Pancreas (tissue), 10 donors: Measurements from ENCODE around the gene SLC7A6. TPM values are rescaled to one million over a fixed set of nuclear protein-coding genes. Genes with fewer than 3 reads are reported as not detected.

ENCODE experiments used
- ATAC-seq, 4 donors: fragments of 200-7000 bp; cut with Tn5 transposase; one replicate each; pipeline versions ENCODE4 v1.8.0 to v1.9.1; 2020; ENCODE audit warnings: mild to moderate bottlenecking in 4 of 4, moderate library complexity in 4 of 4
- DNase-seq, 6 donors: peaks; one replicate each; pipeline ENCODE4 v3.0.0-alpha.2; 2020
- FAIRE-seq: peaks from 2 replicates; lab custom pipeline; 2012; peaks lifted over from hg19 to GRCh38; lab: Jason Lieb, UNC
- H3K27ac ChIP-seq, 4 donors: fragments of 200-600 bp; sonication (generic); 1 replicate in 3 of 4; 2 replicates in 1 of 4; pipeline versions ENCODE4 v1.5.0 to v1.8.0; 2020
- H3K27me3 ChIP-seq, 4 donors: fragments of 200-600 bp; one replicate each; pipeline ENCODE4 v1.8.0; 2021
- H3K36me3 ChIP-seq, 3 donors: fragments of 200-600 bp; sonication (generic) in 1 of 3; one replicate each; pipeline versions ENCODE4 v1.5.0 to v1.8.0; 2020 to 2021
- H3K4me1 ChIP-seq, 3 donors: fragments of 200-600 bp; one replicate each; pipeline ENCODE4 v1.8.0; 2021
- H3K4me3 ChIP-seq, 4 donors: fragments of 200-600 bp; sonication (generic) in 2 of 4; one replicate each; pipeline versions ENCODE4 v1.5.0 to v1.8.0; 2020 to 2021
- H3K9me3 ChIP-seq, 4 donors: fragments of 200-600 bp; one replicate each; pipeline ENCODE4 v1.8.0; 2021
- WGBS, 2 donors: extraction: QIAGEN DNeasy Blood & Tissue Kit; methylation state at CpG; one replicate each; pipeline ENCODE4 v1.1.7; 2013; 5-methylcytosine and 5-hydroxymethylcytosine counted together
- intact Hi-C, 3 donors: fragments of 100-400 bp; cut with DNase I; formaldehyde crosslinking; loops; one replicate each; pipeline versions ENCODE4 v1.11.1 to v1.14.2; 2022
- microRNA-seq, 2 donors: library from miRNA; unstranded; fragments of <30 nt; microRNA quantifications; one replicate each; pipeline versions ENCODE4 to v1.1.0, GENCODE V29; 2019 to 2020
- polyA plus RNA-seq, 2 donors: library from polyadenylated mRNA; stranded (reverse); fragments of 200-250 nt; gene quantifications; one replicate each; pipeline ENCODE4 v1.2.3, GENCODE V29; 2013
- total RNA-seq, 6 donors: library from RNA; stranded (reverse); fragmentation: NEBNext Ultra II Directional in 4 of 6; extraction: Animal tissue kit (Norgen Biotek cat#: 25700) in 4 of 6; gene quantifications; one replicate each; pipeline versions ENCODE4 v1.2.1 to v1.2.4, GENCODE V29; 2021 to 2023
- TF ChIP-seq, protein P1 (sequence below), 4 donors: fragments of 200-600 bp; sonication (generic) in 3 of 4; IDR thresholded peaks; one replicate each; pipeline versions ENCODE4 v1.5.0 to v1.8.0; 2021; ENCODE audit warnings: antibody characterized with exemption in 4 of 4
- donor health status: healthy with polysubstance abuse.
- donor health status: DM: no; HTN: no; CAD: no; lungs with moderate emphysema.
- donor health status: DM: no; HTN: no; CAD: no.
- donor health status: control.
- donor health status: control.
- donor health status: Bipolar disorder and iron deficiency.
- donor health status: DM: yes; HTN: yes; CAD: no.
- donor health status: DM: no; HTN: no; CAD: no.
- donor health status: DM: no; HTN: no; CAD: no.
- donor health status: DM: yes; HTN: yes; CAD: no.

The SLC7A6 gene
- total and polyA plus RNA-seq, 8 donors: 3.1 to 8.7 (median 5.4) TPM

DNA sequence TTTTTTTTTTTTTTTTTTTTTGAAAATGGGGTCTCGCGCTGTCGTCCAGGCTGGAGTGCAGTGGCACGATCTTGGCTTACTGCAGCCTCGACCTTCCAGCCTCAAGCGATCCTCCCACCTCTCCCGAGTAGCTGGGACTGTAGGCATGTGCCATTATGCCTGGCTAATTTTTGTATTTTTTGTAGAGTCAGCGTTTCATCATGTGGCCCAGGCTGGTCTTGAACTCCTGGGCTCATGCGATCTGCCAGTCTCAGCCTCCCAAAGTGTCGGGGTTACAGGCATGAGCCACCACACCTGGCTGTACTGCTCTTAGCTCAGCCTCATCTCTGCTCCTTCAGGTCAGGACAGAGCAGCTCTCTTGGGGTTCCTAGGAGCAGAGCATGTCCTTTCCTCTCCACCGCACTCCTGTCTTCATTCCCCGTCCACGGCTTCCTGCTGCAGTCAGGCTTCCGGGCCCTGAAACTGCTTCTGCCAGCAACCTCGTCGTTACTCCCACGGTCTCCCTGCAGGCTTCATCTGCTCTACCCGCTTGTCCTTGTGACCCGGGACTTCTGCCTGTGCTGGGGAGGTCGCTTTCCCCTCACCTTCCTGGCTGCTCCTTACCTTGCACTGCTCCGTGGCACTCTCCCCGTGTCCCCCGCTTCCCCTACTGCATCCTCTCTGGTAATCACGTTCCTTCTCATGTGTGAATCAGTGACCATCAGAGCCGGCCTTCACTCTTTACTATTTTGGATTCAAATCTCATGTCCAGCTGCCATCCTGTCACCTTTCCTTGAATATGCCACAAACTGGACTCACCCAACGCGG lies 84.5 kb downstream of the SLC7A6 start:
- intact Hi-C loops: no loop called here
- WGBS, 2 donors: 91 to 94% methylated on average over 27 of the region's 27 CpGs
- no peak for ATAC-seq
- Histone ChIP-seq H3K4me1 (no peaks in the 10 kb centered on the region), H3K36me3 (peaks cover 0 to 33% (median 7%) of the 10 kb centered on the region in 3 donors), H3K27ac (no peak overlapping the region), H3K27me3 (no peaks in the 10 kb centered on the region), H3K9me3 (no peaks in the 10 kb centered on the region), H3K4me3 (no peak overlapping the region)
- TF ChIP-seq, protein P1, sequence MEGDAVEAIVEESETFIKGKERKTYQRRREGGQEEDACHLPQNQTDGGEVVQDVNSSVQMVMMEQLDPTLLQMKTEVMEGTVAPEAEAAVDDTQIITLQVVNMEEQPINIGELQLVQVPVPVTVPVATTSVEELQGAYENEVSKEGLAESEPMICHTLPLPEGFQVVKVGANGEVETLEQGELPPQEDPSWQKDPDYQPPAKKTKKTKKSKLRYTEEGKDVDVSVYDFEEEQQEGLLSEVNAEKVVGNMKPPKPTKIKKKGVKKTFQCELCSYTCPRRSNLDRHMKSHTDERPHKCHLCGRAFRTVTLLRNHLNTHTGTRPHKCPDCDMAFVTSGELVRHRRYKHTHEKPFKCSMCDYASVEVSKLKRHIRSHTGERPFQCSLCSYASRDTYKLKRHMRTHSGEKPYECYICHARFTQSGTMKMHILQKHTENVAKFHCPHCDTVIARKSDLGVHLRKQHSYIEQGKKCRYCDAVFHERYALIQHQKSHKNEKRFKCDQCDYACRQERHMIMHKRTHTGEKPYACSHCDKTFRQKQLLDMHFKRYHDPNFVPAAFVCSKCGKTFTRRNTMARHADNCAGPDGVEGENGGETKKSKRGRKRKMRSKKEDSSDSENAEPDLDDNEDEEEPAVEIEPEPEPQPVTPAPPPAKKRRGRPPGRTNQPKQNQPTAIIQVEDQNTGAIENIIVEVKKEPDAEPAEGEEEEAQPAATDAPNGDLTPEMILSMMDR (IDR thresholded peaks at IDR 0.05): no peak
- peak in 1 of 6 donors; percentile 3 for DNase-seq
- no peak for FAIRE-seq

DNA sequence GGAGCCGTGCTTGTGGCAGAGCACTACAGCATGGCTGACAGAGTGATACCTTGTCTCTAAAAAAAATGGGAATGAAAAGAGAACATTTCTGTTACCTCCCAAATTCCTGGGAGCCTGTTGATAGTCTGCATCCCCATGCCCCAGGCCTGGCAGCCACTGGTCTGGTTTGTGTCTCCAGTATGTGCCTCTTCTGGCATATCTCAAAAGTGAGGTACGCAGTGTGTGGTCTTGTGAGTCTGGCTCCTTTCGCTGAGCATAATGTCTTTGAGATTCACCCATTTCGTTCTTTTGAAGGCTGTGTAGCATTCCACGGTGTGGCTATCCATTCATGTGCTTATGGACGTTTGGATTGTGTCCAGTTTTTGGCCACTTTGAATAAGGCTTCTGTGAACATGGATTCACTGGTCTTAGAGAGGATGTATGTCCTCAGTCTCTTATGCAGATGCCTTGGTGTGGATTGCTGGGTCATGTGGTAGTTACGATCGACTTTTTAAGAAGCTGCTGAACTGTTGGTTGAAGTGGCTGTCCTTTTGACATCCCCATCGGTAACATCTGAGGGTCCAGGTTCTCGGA lies 85.6 kb downstream of the SLC7A6 start:
- H3K4me1 ChIP-seq: no peaks in the 10 kb centered on the region
- peaks cover 0 to 41% (median 12%) of the 10 kb centered on the region in 3 donors for H3K36me3 ChIP-seq
- H3K9me3 ChIP-seq: no peaks in the 10 kb centered on the region
- H3K27ac ChIP-seq: no peak overlapping the region
- TF ChIP-seq, protein P1 (IDR thresholded peaks at IDR 0.05): no peak
- intact Hi-C loops: no loop called here
- no peak for DNase-seq
- WGBS, 2 donors: 88 to 90% methylated on average over 10 of the region's 10 CpGs
- ATAC-seq: no peak
- no peak overlapping the region for H3K4me3 ChIP-seq
- FAIRE-seq: no peak
- H3K27me3 ChIP-seq: no peaks in the 10 kb centered on the region

DNA sequence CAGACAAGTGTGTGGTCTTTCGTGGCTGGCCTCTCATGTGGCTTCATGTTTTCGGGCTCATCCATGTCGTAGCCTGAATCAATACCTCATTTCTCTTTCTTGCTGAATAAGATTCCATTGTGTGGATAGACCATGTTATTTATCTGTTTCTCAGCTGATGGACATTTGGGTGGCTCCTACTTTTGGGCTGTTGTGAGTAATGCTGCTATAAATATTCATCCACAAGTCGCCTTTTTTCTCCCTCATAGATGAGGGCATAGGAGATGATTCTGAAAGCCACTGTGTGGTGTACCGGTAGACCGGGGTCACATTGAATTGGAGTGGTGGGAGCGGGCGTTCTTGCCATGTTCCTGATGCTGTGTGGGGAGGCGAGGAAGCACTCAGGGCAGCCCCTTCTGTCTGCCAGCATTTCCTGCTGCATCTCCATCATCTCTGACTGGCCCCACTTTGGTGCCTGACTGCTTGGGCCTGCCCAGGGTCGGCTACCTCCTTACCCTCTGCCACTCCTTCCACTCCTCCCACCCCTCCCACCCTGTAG lies 86.6 kb downstream of the SLC7A6 start:
- Histone ChIP-seq H3K9me3 (no peaks in the 10 kb centered on the region), H3K4me1 (no peaks in the 10 kb centered on the region), H3K36me3 (peaks cover 0 to 39% (median 16%) of the 10 kb centered on the region in 3 donors), H3K4me3 (no peak overlapping the region), H3K27me3 (no peaks in the 10 kb centered on the region), H3K27ac (no peak overlapping the region)
- TF ChIP-seq, protein P1 (IDR thresholded peaks at IDR 0.05): no peak
- DNase-seq: peak in 1 of 6 donors; percentile 19
- intact Hi-C loops: no loop called here
- no peak for FAIRE-seq
- 93 to 95% methylated on average over 10 of the region's 10 CpGs for WGBS, 2 donors
- no peak for ATAC-seq

Small RNA genes lying within 50 kb of the gene (microRNA-seq; reads per million reads assigned to microRNA genes)
- 0 reads per million in 2 donors for gene MIR6773

Other genes starting within 250 kb of the SLC7A6 start
- not detected for gene DPEP2NB, start 248.6 kb upstream of the SLC7A6 start, total RNA-seq
- gene DPEP2NB, start 248.6 kb upstream of the SLC7A6 start, polyA plus RNA-seq: not detected
- 1 to 10 TPM; 2.1 to 5.1 (median 4.0) TPM for gene DDX28, start 241.3 kb upstream of the SLC7A6 start, total RNA-seq
- 1 to 10 TPM; 3.6 to 7.4 TPM for gene DDX28, start 241.3 kb upstream of the SLC7A6 start, polyA plus RNA-seq
- gene DUS2, start 241.2 kb upstream of the SLC7A6 start, total RNA-seq: 1 to 10 TPM; 2.7 to 5.6 (median 3.6) TPM
- 1 to 10 TPM; 6.1 to 6.2 TPM for gene DUS2, start 241.2 kb upstream of the SLC7A6 start, polyA plus RNA-seq
- gene NFATC3, start 179.2 kb upstream of the SLC7A6 start, total RNA-seq: 10 to 100 TPM in 5 of 6 donors, 1 to 10 TPM in 1; 9.5 to 19.3 (median 13.5) TPM
- 1 to 10 TPM; 3.8 to 4.5 TPM for gene NFATC3, start 179.2 kb upstream of the SLC7A6 start, polyA plus RNA-seq
- gene ESRP2, start 28.4 kb upstream of the SLC7A6 start, total RNA-seq: 10 to 100 TPM; 20.1 to 43.4 (median 33.3) TPM
- 10 to 100 TPM; 35.5 to 45.5 TPM for gene ESRP2, start 28.4 kb upstream of the SLC7A6 start, polyA plus RNA-seq
- gene PLA2G15, start 19.2 kb upstream of the SLC7A6 start, total RNA-seq: 10 to 100 TPM in 1 of 6 donors, 1 to 10 TPM in 5; 3.5 to 14.1 (median 5.1) TPM
- 1 to 10 TPM; 6.1 to 8.4 TPM for gene PLA2G15, start 19.2 kb upstream of the SLC7A6 start, polyA plus RNA-seq
- 1 to 10 TPM; 6.4 to 8.1 (median 6.6) TPM for gene SLC7A6OS, start 46.4 kb downstream of the SLC7A6 start, total RNA-seq
- gene SLC7A6OS, start 46.4 kb downstream of the SLC7A6 start, polyA plus RNA-seq: 1 to 10 TPM; 5.2 to 5.8 TPM
- gene PRMT7, start 46.5 kb downstream of the SLC7A6 start, total RNA-seq: 10 to 100 TPM; 11.6 to 22.6 (median 15.6) TPM
- 10 to 100 TPM; 43.9 to 47.9 TPM for gene PRMT7, start 46.5 kb downstream of the SLC7A6 start, polyA plus RNA-seq
- 1 to 10 TPM in 5 of 6 donors, under 1 TPM in 1; 0.83 to 5.5 (median 1.9) TPM for gene SMPD3, start 184.0 kb downstream of the SLC7A6 start, total RNA-seq
- 1 to 10 TPM; 2.8 to 3.3 TPM for gene SMPD3, start 184.0 kb downstream of the SLC7A6 start, polyA plus RNA-seq